Activated CD4-positive, alpha-beta memory T cell treated with anti-CD3 and anti-CD28 coated beads for 36 hours (primary cell): ENCODE data around the gene ZNF747. TPM values are rescaled to one million over a fixed set of nuclear protein-coding genes. Genes with fewer than 3 reads are reported as not detected.
"Not testable (repeated sequence)": the region's sequence is repeated elsewhere in the genome, so short reads cannot be mapped to it uniquely, and the experiment has no call there.

Experiments used
- CTCF ChIA-PET: fragments of 350-600 bp; sonication (Branson Sonifier 250); formaldehyde crosslinking; loops from one replicate; lab custom pipeline; 2021; ENCODE audit warnings: antibody characterized with exemption, inconsistent platforms; lab: Charles Lee
- POLR2A ChIA-PET: fragments of 350-600 bp; sonication (Branson Sonifier 250); formaldehyde crosslinking; loops from one replicate; lab custom pipeline; 2021; ENCODE audit warnings: antibody characterized with exemption; lab: Charles Lee
- DNase-seq: peaks from one replicate; pipeline ENCODE4 v3.0.0-alpha.2; 2020
- H3K27ac Mint-ChIP-seq: one replicate; pipeline ENCODE4 v1.8.0; 2021; ENCODE audit warnings: mixed read lengths
- H3K27me3 Mint-ChIP-seq: one replicate; pipeline ENCODE4 v1.8.0; 2021; ENCODE audit warnings: mixed read lengths
- H3K36me3 Mint-ChIP-seq: one replicate; pipeline ENCODE4 v1.8.0; 2021; ENCODE audit warnings: mixed read lengths
- H3K4me1 Mint-ChIP-seq: one replicate; pipeline ENCODE4 v1.8.0; 2021; ENCODE audit warnings: low read depth, mixed read lengths
- H3K4me3 Mint-ChIP-seq: one replicate; pipeline ENCODE4 v1.8.0; 2021; ENCODE audit warnings: mild to moderate bottlenecking, mixed read lengths
- H3K9me3 Mint-ChIP-seq: one replicate; pipeline ENCODE4 v1.8.0; 2021; ENCODE audit warnings: mixed read lengths
- intact Hi-C: fragments of 100-400 bp; cut with micrococcal nuclease; formaldehyde crosslinking; loops from one replicate; pipeline ENCODE4 v1.15.1; 2023
- total RNA-seq, 2 experiments: library from RNA; stranded (reverse); gene quantifications; one replicate each; pipeline ENCODE4 v1.2.3, GENCODE V29; 2021

Gene ZNF747
- total RNA-seq, 2 experiments from 2014 or later, result 7.2 to 7.6 TPM

- DNase-seq, result no peak
- peaks cover 36% of the 10 kb centered on the region for H3K4me1 Mint-ChIP-seq
- intact Hi-C loops, result loop anchor here (2.0 kb wide), 3 partner anchors 53 to 125 kb away; partner anchors contain the start of genes ITGAL, PRR14 and SEPHS2
- peak overlapping the region; percentile 82 for H3K4me3 Mint-ChIP-seq
- POLR2A ChIA-PET, result interaction anchor here (1.1 to 2.5 kb wide), 2 partner anchors 9 to 26 kb away, joined by 4 to 14 read pairs; partner anchors contain the start of gene ZNF747
- H3K9me3 Mint-ChIP-seq, result no peaks in the 10 kb centered on the region
- peak overlapping the region; percentile 64 for H3K27ac Mint-ChIP-seq
- H3K36me3 Mint-ChIP-seq, result peaks cover 8% of the 10 kb centered on the region
- CTCF ChIA-PET, result interaction anchor here (1.1 to 1.5 kb wide), 2 partner anchors 77 to 96 kb away, joined by 6 to 10 read pairs; partner anchors contain the start of gene DCTPP1
- no peaks in the 10 kb centered on the region for H3K27me3 Mint-ChIP-seq
Measured at GRCh38 chr16:30525844-30526136, 8.9 kb downstream of the ZNF747 start.

- Mint-ChIP-seq H3K36me3 (peaks cover 14% of the 10 kb centered on the region), H3K9me3 (no peaks in the 10 kb centered on the region), H3K4me3 (no peak overlapping the region), H3K27me3 (no peaks in the 10 kb centered on the region), H3K27ac (no peak overlapping the region), H3K4me1 (peaks cover 27% of the 10 kb centered on the region)
- CTCF ChIA-PET, result interaction anchor here (1.1 to 1.6 kb wide), 4 partner anchors 73 to 95 kb away, joined by 3 to 10 read pairs (median 7); partner anchors contain the start of gene DCTPP1
- no peak for DNase-seq
- POLR2A ChIA-PET, result interaction anchor here (1.0 to 2.5 kb wide), 3 partner anchors 10 to 68 kb away, joined by 3 to 14 read pairs (median 4); partner anchors contain the start of gene ZNF747
- intact Hi-C loops, result loop anchor here (5.0 kb wide), 1 partner anchor 38 kb away; no protein-coding TSS in a partner anchor
Measured at GRCh38 chr16:30524575-30525568, 9.8 kb downstream of the ZNF747 start.

- peaks cover 23% of the 10 kb centered on the region for H3K36me3 Mint-ChIP-seq
- intact Hi-C loops, result loop anchor here (5.0 kb wide), 1 partner anchor 37 kb away; no protein-coding TSS in a partner anchor
- ChIA-PET CTCF (interaction anchor here (1.0 to 1.6 kb wide), 2 partner anchors 74 to 106 kb away, joined by 3 to 8 read pairs; no protein-coding TSS in a partner anchor), POLR2A (interaction anchor here (2.5 kb wide), 1 partner anchor 11 kb away, joined by 14 read pairs; the partner anchor contains the start of gene ZNF747)
- no peaks in the 10 kb centered on the region for H3K9me3 Mint-ChIP-seq
- DNase-seq, result no peak
- no peak overlapping the region for H3K27ac Mint-ChIP-seq
- H3K4me1 Mint-ChIP-seq, result peaks cover 21% of the 10 kb centered on the region
- no peak overlapping the region for H3K4me3 Mint-ChIP-seq
- H3K27me3 Mint-ChIP-seq, result no peaks in the 10 kb centered on the region
Measured at GRCh38 chr16:30523768-30524574, 10.7 kb downstream of the ZNF747 start.

- CTCF ChIA-PET, result interaction anchor here (1.0 to 2.1 kb wide), 2 partner anchors 76 to 105 kb away, joined by 3 to 8 read pairs; no protein-coding TSS in a partner anchor
- H3K27ac Mint-ChIP-seq, H3K4me3 Mint-ChIP-seq, H3K27me3 Mint-ChIP-seq, DNase-seq, H3K9me3 Mint-ChIP-seq: not testable (repeated sequence)
- POLR2A ChIA-PET, result interaction anchor here (1.0 kb wide), 2 partner anchors 75 to 93 kb away, joined by 3 read pairs; partner anchors contain the start of gene DCTPP1
- H3K36me3 Mint-ChIP-seq, result peaks cover 31% of the 10 kb centered on the region
- peaks cover 19% of the 10 kb centered on the region for H3K4me1 Mint-ChIP-seq
- intact Hi-C loops, result loop anchor here (5.0 kb wide), 1 partner anchor 36 kb away; no protein-coding TSS in a partner anchor
Measured at GRCh38 chr16:30522702-30523463, 11.8 kb downstream of the ZNF747 start.

- intact Hi-C loops, result loop anchor here (5.0 kb wide), 1 partner anchor 35 kb away; no protein-coding TSS in a partner anchor
- DNase-seq, result no peak
- H3K4me3 Mint-ChIP-seq, result no peak overlapping the region
- H3K36me3 Mint-ChIP-seq, result peaks cover 39% of the 10 kb centered on the region
- POLR2A ChIA-PET, result interaction anchor here (0.6 to 1.0 kb wide), 3 partner anchors 76 to 92 kb away, joined by 3 read pairs; partner anchors contain the start of gene DCTPP1
- no peaks in the 10 kb centered on the region for H3K9me3 Mint-ChIP-seq
- CTCF ChIA-PET, result interaction anchor here (0.7 to 2.1 kb wide), 2 partner anchors 76 to 93 kb away, joined by 3 to 8 read pairs; no protein-coding TSS in a partner anchor
- no peaks in the 10 kb centered on the region for H3K27me3 Mint-ChIP-seq
- peak overlapping the region; percentile 40 for H3K27ac Mint-ChIP-seq
- peaks cover 13% of the 10 kb centered on the region for H3K4me1 Mint-ChIP-seq
Measured at GRCh38 chr16:30521873-30522641, 12.6 kb downstream of the ZNF747 start.

- Mint-ChIP-seq H3K27ac (no peak overlapping the region), H3K4me1 (peaks cover 13% of the 10 kb centered on the region), H3K27me3 (no peaks in the 10 kb centered on the region), H3K9me3 (no peaks in the 10 kb centered on the region), H3K36me3 (peaks cover 45% of the 10 kb centered on the region), H3K4me3 (no peak overlapping the region)
- DNase-seq, result no peak
- intact Hi-C loops, result loop anchor here (5.0 kb wide), 1 partner anchor 34 kb away; no protein-coding TSS in a partner anchor
- ChIA-PET CTCF (interaction anchor here (2.1 kb wide), 1 partner anchor 77 kb away, joined by 8 read pairs; no protein-coding TSS in a partner anchor), POLR2A (interaction anchor here (0.6 kb wide), 1 partner anchor 85 kb away, joined by 3 read pairs; no protein-coding TSS in a partner anchor)
Measured at GRCh38 chr16:30521476-30521872, 13.2 kb downstream of the ZNF747 start.

- Mint-ChIP-seq H3K27me3 (no peaks in the 10 kb centered on the region), H3K36me3 (peaks cover 56% of the 10 kb centered on the region), H3K9me3 (no peaks in the 10 kb centered on the region), H3K4me1 (peaks cover 4% of the 10 kb centered on the region), H3K27ac (no peak overlapping the region), H3K4me3 (no peak overlapping the region)
- intact Hi-C loops, result loop anchor here (5.0 kb wide), 1 partner anchor 32 kb away; no protein-coding TSS in a partner anchor
- CTCF ChIA-PET, result no interaction called here
- DNase-seq, result no peak
- POLR2A ChIA-PET, result interaction anchor here (1.9 kb wide), 1 partner anchor 9 kb away, joined by 4 read pairs; no protein-coding TSS in a partner anchor
Measured at GRCh38 chr16:30519120-30520049, 15.3 kb downstream of the ZNF747 start.

- Mint-ChIP-seq H3K4me3 (no peak overlapping the region), H3K27ac (no peak overlapping the region)
- POLR2A ChIA-PET, result interaction anchor here (1.9 kb wide), 1 partner anchor 10 kb away, joined by 4 read pairs; no protein-coding TSS in a partner anchor
Measured at GRCh38 chr16:30518552-30518951, 16.1 kb downstream of the ZNF747 start.

GRCh38 chr16:30515275-30515674 is 19.4 kb downstream of the ZNF747 start:
- no peaks in the 10 kb centered on the region for H3K9me3 Mint-ChIP-seq
- ChIA-PET CTCF (interaction anchor here (1.3 to 1.5 kb wide), 3 partner anchors 65 to 85 kb away, joined by 3 to 7 read pairs (median 5); partner anchors contain the start of gene DCTPP1), POLR2A (no interaction called here)
- no peak for DNase-seq
- no peak overlapping the region for H3K4me3 Mint-ChIP-seq
- H3K36me3 Mint-ChIP-seq, result peaks cover 75% of the 10 kb centered on the region
- H3K27ac Mint-ChIP-seq, result peak overlapping the region; percentile 49
- no peaks in the 10 kb centered on the region for H3K27me3 Mint-ChIP-seq
- no peaks in the 10 kb centered on the region for H3K4me1 Mint-ChIP-seq
- intact Hi-C loops, result no loop called here

More at GRCh38 chr16:30518552-30518951, 16.1 kb downstream of the ZNF747 start:
- H3K9me3 Mint-ChIP-seq, result no peaks in the 10 kb centered on the region
- CTCF ChIA-PET, result interaction anchor here (1.0 kb wide), 1 partner anchor 97 kb away, joined by 3 read pairs; no protein-coding TSS in a partner anchor
- DNase-seq, result no peak
- no peaks in the 10 kb centered on the region for H3K27me3 Mint-ChIP-seq
- peaks cover 60% of the 10 kb centered on the region for H3K36me3 Mint-ChIP-seq
- intact Hi-C loops, result no loop called here
- no peaks in the 10 kb centered on the region for H3K4me1 Mint-ChIP-seq
